ENCODE results near the gene SRGAP2C. TPM values are rescaled to one million over a fixed set of nuclear protein-coding genes. Genes with fewer than 3 reads are reported as not detected.
"Not testable (repeated sequence)": the region's sequence is repeated elsewhere in the genome, so short reads cannot be mapped to it uniquely, and the experiment has no call there.

The SRGAP2C gene
- total RNA-seq, 1 experiment from 2014 or later, result 36.6 TPM

DNA sequence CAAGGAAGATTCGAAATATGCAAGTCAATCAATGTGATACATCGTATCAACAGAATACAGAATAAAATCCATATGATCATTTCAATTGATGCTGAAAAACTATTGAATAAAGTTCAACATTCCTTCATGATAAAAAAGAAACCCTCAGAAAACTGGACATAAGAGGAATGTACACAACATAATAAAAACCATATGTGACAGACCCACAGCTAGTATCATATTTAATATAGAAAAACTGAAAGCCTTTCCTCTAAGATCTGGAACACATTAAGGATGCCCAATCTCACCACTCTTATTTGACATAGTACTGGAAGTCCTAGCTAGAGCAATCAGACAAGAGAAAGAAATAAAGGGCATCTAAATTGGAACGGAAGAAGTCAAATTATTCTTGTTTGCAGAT lies 254.1 kb downstream of the SRGAP2C start:
- CTCF ChIA-PET; POLR2A ChIA-PET; H3K27me3 Mint-ChIP-seq (ENCODE audit: insufficient read depth, unreplicated experiment): not testable (repeated sequence)

DNA sequence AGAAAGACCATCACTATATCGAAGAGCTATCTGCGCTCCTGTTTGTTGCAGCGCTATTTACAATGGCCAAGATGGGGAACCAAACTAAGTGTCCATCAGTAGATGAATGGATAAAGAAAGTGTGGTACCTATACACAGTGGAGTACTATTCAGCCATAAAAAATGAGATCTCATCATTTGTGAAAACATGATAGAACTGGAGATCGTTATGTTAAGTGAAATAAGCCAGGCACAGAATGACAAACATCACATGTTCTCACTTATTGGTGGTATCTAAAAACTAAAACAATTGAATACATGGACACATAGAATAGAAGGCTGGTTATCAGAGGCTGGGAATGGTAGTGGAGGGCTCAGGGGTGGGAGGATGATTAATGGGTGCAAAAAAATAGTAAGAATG lies 256.2 kb downstream of the SRGAP2C start:
- H3K9me3 Mint-ChIP-seq (ENCODE audit: unreplicated experiment), result no peaks in the 10 kb centered on the region
- no peaks in the 10 kb centered on the region for H3K27me3 Mint-ChIP-seq (ENCODE audit: insufficient read depth, unreplicated experiment)
- TF ChIP-seq CTCF (IDR thresholded peaks at IDR 0.05; ENCODE audit: unreplicated experiment), result no peak
- no peak overlapping the region for H3K27ac Mint-ChIP-seq (ENCODE audit: low read depth, unreplicated experiment)
- H3K4me1 Mint-ChIP-seq (ENCODE audit: insufficient read depth, unreplicated experiment), result no peaks in the 10 kb centered on the region
- no TSS peak for BruUV-seq (replicated peaks)
- no peak for DNase-seq (ENCODE audit: unreplicated experiment)
- no peaks in the 10 kb centered on the region for H3K36me3 Mint-ChIP-seq (ENCODE audit: insufficient read depth, unreplicated experiment)
- ChIA-PET POLR2A (no interaction called here), CTCF (interaction anchor here (0.5 kb wide), 1 partner anchor 29 kb away, joined by 3 read pairs; no protein-coding TSS in a partner anchor)
- no peak overlapping the region for H3K4me3 Mint-ChIP-seq (ENCODE audit: unreplicated experiment)
- intact Hi-C loops (cut with micrococcal nuclease), result no loop called here

More for the DNA sequence above, 254.1 kb downstream of the SRGAP2C start:
- H3K4me3 Mint-ChIP-seq (ENCODE audit: unreplicated experiment); DNase-seq (ENCODE audit: unreplicated experiment); intact Hi-C loops (cut with micrococcal nuclease); H3K9me3 Mint-ChIP-seq (ENCODE audit: unreplicated experiment); BruUV-seq (replicated peaks); H3K4me1 Mint-ChIP-seq (ENCODE audit: insufficient read depth, unreplicated experiment); H3K27ac Mint-ChIP-seq (ENCODE audit: low read depth, unreplicated experiment); H3K36me3 Mint-ChIP-seq (ENCODE audit: insufficient read depth, unreplicated experiment): not testable (repeated sequence)

Other genes starting within 250 kb of the SRGAP2C start
- gene FAM72B, start 635 bp upstream of the SRGAP2C start, total RNA-seq (2022), result 8.0 and 8.6 TPM in 2 replicates